ENCODE results near the gene CARD19. TPM values are rescaled to one million over a fixed set of nuclear protein-coding genes. Genes with fewer than 3 reads are reported as not detected.

The CARD19 gene
- total RNA-seq, 1 donor from 2014 or later = 15.6 TPM

DNA sequence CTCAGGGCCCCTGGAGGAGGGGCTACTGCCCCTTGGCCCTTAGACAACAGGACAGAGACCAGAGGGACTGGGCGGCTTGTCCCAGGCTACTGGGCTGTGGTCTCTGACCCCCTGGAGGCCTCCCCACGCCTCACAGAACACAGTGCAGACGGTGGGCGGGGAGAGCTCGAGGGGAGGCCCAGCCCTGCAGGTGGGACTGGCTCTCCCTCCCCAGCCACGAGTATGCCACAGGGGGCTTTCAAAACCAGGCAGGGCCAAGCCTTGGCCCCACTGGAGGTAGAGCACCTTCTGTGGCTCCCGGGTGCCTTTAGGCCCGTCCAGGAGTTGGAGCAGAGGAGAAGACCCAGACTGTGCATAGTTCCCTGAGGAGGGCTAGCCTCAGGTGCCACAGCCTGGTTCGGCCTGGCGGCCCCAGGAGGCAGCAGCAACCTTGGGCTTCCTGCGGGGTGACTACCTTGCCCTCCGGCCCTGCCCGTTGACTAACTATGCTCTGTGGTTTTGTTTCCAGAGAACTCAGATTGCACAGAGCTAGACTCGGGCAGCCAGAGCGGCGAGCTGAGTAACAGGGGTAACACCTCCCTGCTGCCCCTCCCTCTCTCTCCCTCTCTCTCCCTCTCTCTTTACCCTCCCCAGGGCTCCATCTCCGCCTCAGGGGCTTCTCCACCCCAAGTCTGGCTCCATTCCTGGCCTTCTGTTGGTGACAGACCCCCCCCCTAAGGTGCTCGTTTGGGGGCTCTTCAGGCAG, 15.5 kb downstream of the CARD19 start:
- Mint-ChIP-seq H3K4me3 (no peak overlapping the region), H3K36me3 (ENCODE audit: low read depth) (peaks cover 13% of the 10 kb centered on the region), H3K27me3 (no peaks in the 10 kb centered on the region), H3K27ac (no peak overlapping the region), H3K9me3 (no peaks in the 10 kb centered on the region), H3K4me1 (peaks cover 31% of the 10 kb centered on the region)
- intact Hi-C loops (cut with micrococcal nuclease) = no loop called here
- POLR2A ChIA-PET = interaction anchor here (1.4 kb wide), 1 partner anchor 8 kb away, joined by 4 read pairs; no protein-coding TSS in a partner anchor
- ATAC-seq (ENCODE audit: low read depth) (peak; percentile 48), DNase-seq (no peak)
- CTCF ChIA-PET = no interaction called here
- TF ChIP-seq, protein P1, sequence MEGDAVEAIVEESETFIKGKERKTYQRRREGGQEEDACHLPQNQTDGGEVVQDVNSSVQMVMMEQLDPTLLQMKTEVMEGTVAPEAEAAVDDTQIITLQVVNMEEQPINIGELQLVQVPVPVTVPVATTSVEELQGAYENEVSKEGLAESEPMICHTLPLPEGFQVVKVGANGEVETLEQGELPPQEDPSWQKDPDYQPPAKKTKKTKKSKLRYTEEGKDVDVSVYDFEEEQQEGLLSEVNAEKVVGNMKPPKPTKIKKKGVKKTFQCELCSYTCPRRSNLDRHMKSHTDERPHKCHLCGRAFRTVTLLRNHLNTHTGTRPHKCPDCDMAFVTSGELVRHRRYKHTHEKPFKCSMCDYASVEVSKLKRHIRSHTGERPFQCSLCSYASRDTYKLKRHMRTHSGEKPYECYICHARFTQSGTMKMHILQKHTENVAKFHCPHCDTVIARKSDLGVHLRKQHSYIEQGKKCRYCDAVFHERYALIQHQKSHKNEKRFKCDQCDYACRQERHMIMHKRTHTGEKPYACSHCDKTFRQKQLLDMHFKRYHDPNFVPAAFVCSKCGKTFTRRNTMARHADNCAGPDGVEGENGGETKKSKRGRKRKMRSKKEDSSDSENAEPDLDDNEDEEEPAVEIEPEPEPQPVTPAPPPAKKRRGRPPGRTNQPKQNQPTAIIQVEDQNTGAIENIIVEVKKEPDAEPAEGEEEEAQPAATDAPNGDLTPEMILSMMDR (IDR thresholded peaks at IDR 0.05) = no peak

DNA sequence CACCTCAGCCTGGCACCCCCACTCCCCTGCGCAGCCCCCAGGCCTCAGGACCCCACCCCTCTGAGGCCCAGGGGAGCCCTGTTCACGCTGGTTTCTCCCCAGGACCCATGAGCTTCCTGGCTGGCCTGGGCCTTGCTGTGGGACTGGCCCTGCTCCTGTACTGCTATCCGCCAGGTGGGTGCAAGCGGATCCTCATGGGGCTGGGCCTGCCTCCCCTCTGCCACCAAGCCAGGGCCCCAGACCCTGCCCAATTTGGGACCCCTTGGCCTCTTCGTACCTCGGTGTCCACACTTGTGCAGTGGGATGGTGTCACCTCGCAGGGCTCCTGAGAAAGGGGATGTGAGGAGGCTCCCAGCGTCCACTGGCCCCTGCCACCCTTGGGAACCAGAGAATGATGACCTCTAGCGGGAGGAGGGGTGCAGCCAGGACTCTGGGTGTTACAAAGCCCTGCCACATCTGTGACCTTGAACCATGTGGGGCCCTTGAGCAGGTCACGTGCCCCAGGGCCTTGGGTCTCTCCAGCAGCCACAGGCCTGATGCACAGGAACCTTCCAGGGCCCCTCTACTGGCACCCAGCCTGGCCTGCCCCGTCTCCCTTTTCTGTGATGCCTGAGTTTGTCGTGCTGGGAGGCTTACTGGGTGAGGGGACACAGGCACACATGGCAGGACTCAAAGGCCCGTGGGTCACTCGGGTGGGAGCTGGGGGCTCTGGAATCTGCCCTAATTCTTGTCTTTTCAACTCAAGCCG, 16.3 kb downstream of the CARD19 start:
- H3K9me3 Mint-ChIP-seq = no peaks in the 10 kb centered on the region
- intact Hi-C loops (cut with micrococcal nuclease) = no loop called here
- H3K4me1 Mint-ChIP-seq = peaks cover 31% of the 10 kb centered on the region
- no peak overlapping the region for H3K27ac Mint-ChIP-seq
- TF ChIP-seq, protein P1 (IDR thresholded peaks at IDR 0.05) = no peak
- CTCF ChIA-PET = no interaction called here
- POLR2A ChIA-PET = interaction anchor here (1.4 kb wide), 1 partner anchor 8 kb away, joined by 4 read pairs; no protein-coding TSS in a partner anchor
- no peak overlapping the region for H3K4me3 Mint-ChIP-seq
- ATAC-seq (ENCODE audit: low read depth) (no peak), DNase-seq (no peak)
- no peaks in the 10 kb centered on the region for H3K27me3 Mint-ChIP-seq
- H3K36me3 Mint-ChIP-seq (ENCODE audit: low read depth) = peaks cover 13% of the 10 kb centered on the region

GRCh38 chr9:93112864-93113389, 16.9 kb downstream of the CARD19 start:
- no peak overlapping the region for H3K27ac Mint-ChIP-seq
- ChIA-PET POLR2A (interaction anchor here (0.6 kb wide), 1 partner anchor 29 kb away, joined by 3 read pairs; no protein-coding TSS in a partner anchor), CTCF (no interaction called here)
- TF ChIP-seq, protein P1 (IDR thresholded peaks at IDR 0.05) = no peak
- intact Hi-C loops (cut with micrococcal nuclease) = no loop called here
- H3K27me3 Mint-ChIP-seq = no peaks in the 10 kb centered on the region
- no peak for ATAC-seq (ENCODE audit: low read depth)
- DNase-seq = no peak
- peaks cover 30% of the 10 kb centered on the region for H3K4me1 Mint-ChIP-seq
- H3K36me3 Mint-ChIP-seq (ENCODE audit: low read depth) = peaks cover 11% of the 10 kb centered on the region
- H3K4me3 Mint-ChIP-seq = no peak overlapping the region
- no peaks in the 10 kb centered on the region for H3K9me3 Mint-ChIP-seq

DNA sequence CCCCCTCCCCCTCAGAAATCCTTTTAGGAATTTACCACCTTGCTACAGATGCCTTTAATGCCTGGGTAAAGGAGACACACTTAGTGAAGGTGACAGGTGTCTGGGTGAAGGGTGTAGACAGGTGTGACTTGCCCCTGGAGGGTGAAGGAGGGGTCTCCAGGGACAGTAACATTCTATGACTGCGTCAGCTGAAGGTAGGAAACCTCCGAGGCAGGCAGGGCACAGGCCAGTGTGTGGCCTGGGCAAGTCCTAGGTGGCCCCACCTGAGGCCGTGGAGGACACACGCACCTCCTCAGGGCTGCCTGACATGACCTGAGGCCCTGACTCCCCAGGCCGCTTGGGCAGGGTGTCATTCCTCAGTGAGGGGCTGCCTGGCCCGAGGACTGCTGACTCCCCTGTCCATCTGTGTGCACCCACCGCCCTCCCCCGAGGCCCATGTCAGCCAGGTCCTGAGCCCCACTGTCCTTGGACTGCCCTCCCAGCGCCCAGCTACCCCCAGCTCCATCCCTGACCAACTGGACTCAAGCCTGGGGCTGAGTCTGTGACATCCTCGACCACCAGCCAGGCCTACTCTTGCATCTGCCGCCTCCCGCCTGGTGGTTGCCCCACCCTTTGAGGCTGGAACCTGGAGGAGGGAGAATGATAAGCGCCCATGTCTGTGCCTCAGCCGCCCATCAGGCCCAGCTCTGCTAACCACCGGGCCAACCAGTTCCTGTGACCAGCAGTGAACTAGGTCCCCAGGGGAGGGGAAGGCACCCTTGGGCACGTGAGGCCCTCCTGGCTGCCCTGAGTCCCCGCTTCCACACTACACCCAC, 18.4 kb downstream of the CARD19 start:
- no peak overlapping the region for H3K27ac Mint-ChIP-seq

More for the DNA sequence above, 18.4 kb downstream of the CARD19 start:
- H3K4me3 Mint-ChIP-seq = no peak overlapping the region
- peaks cover 23% of the 10 kb centered on the region for H3K4me1 Mint-ChIP-seq
- ChIA-PET CTCF (no interaction called here), POLR2A (no interaction called here)
- H3K9me3 Mint-ChIP-seq = no peaks in the 10 kb centered on the region
- peaks cover 8% of the 10 kb centered on the region for H3K36me3 Mint-ChIP-seq (ENCODE audit: low read depth)
- DNase-seq (no peak), ATAC-seq (ENCODE audit: low read depth) (no peak)
- no peaks in the 10 kb centered on the region for H3K27me3 Mint-ChIP-seq
- TF ChIP-seq, protein P1 (IDR thresholded peaks at IDR 0.05) = no peak
- intact Hi-C loops (cut with micrococcal nuclease) = no loop called here
